Measurements from ENCODE around the gene SEC14L1. TPM values are rescaled to one million over a fixed set of nuclear protein-coding genes. Genes with fewer than 3 reads are reported as not detected.
"Not testable (repeated sequence)": the region's sequence is repeated elsewhere in the genome, so short reads cannot be mapped to it uniquely, and the experiment has no call there.

SEC14L1 gene
- total RNA-seq, 1 donor from 2014 or later = 146 TPM

GRCh38 chr17:77248216-77249114, 107.7 kb downstream of the SEC14L1 start:
- DNase-seq = no peak
- no peaks in the 10 kb centered on the region for H3K36me3 ChIP-seq
- H3K27me3 ChIP-seq (ENCODE audit: low read depth) = peaks cover 9% of the 10 kb centered on the region
- intact Hi-C loops (cut with DNase I) = loop anchor here (5.0 kb wide), 1 partner anchor 161 kb away; no protein-coding TSS in a partner anchor
- TF ChIP-seq CTCF (IDR thresholded peaks at IDR 0.05) = no peak
- no peak overlapping the region for H3K27ac ChIP-seq
- H3K4me1 ChIP-seq = peaks cover 9% of the 10 kb centered on the region
- no peak for ATAC-seq
- H3K9me3 ChIP-seq = no peaks in the 10 kb centered on the region
- no peak overlapping the region for H3K4me3 ChIP-seq

GRCh38 chr17:77251622-77252183, 110.9 kb downstream of the SEC14L1 start:
- Histone ChIP-seq H3K27me3 (ENCODE audit: low read depth) (peaks cover 9% of the 10 kb centered on the region), H3K4me1 (peaks cover 28% of the 10 kb centered on the region), H3K9me3 (no peaks in the 10 kb centered on the region), H3K36me3 (no peaks in the 10 kb centered on the region), H3K4me3 (no peak overlapping the region), H3K27ac (no peak overlapping the region)
- ATAC-seq (no peak), DNase-seq (no peak)
- intact Hi-C loops (cut with DNase I) = no loop called here
- no peak for TF ChIP-seq CTCF (IDR thresholded peaks at IDR 0.05)

- H3K27me3 ChIP-seq (ENCODE audit: low read depth); H3K4me3 ChIP-seq; ATAC-seq; H3K27ac ChIP-seq; H3K36me3 ChIP-seq; DNase-seq; intact Hi-C loops (cut with DNase I); H3K9me3 ChIP-seq: not testable (repeated sequence)
- peaks cover 26% of the 10 kb centered on the region for H3K4me1 ChIP-seq
These were observed 111.5 kb downstream of the SEC14L1 start for GRCh38 chr17:77252306-77252705.

GRCh38 chr17:77253611-77254051, 112.9 kb downstream of the SEC14L1 start:
- TF ChIP-seq CTCF (IDR thresholded peaks at IDR 0.05) = no peak
- Histone ChIP-seq H3K36me3 (no peaks in the 10 kb centered on the region), H3K4me3 (no peak overlapping the region), H3K4me1 (peaks cover 26% of the 10 kb centered on the region), H3K9me3 (no peaks in the 10 kb centered on the region), H3K27me3 (ENCODE audit: low read depth) (no peaks in the 10 kb centered on the region), H3K27ac (peak overlapping the region; percentile 79)
- ATAC-seq (peak; percentile 28 to 54), DNase-seq (no peak)
- intact Hi-C loops (cut with DNase I) = no loop called here

- Histone ChIP-seq H3K27me3 (ENCODE audit: low read depth) (no peaks in the 10 kb centered on the region), H3K36me3 (no peaks in the 10 kb centered on the region), H3K4me1 (peaks cover 26% of the 10 kb centered on the region), H3K4me3 (no peak overlapping the region), H3K27ac (peak overlapping the region; percentile 79), H3K9me3 (no peaks in the 10 kb centered on the region)
- DNase-seq = peak; percentile 75
- intact Hi-C loops (cut with DNase I) = no loop called here
- ATAC-seq = peak; percentile 88 to 91
- no peak for TF ChIP-seq CTCF (IDR thresholded peaks at IDR 0.05)
These were observed 114.4 kb downstream of the SEC14L1 start for GRCh38 chr17:77254951-77255825.

GRCh38 chr17:77255970-77256369, 115.2 kb downstream of the SEC14L1 start:
- H3K27ac ChIP-seq; intact Hi-C loops (cut with DNase I); H3K9me3 ChIP-seq; H3K36me3 ChIP-seq; H3K4me3 ChIP-seq; H3K27me3 ChIP-seq (ENCODE audit: low read depth); ATAC-seq; DNase-seq: not testable (repeated sequence)
- peaks cover 26% of the 10 kb centered on the region for H3K4me1 ChIP-seq
